Measurements from ENCODE around the gene TAOK1. TPM values are rescaled to one million over a fixed set of nuclear protein-coding genes. Genes with fewer than 3 reads are reported as not detected.
A peak's percentile ranks its signal among the peaks of the same experiment; 100 is the strongest.

Gene TAOK1
- total and polyA plus RNA-seq, 2 of the 13 experiments (the other 11 are each of a cell fraction or from before 2014, with no cell fraction given): 14.1 to 23.0 TPM

- no peak for TF ChIP-seq ZNF883 (CRISPR knock-in tag; IDR thresholded peaks at IDR 0.05; ENCODE audit: not compliant biosample characterization)
- TF ChIP-seq KLF13 (CRISPR knock-in tag; IDR thresholded peaks at IDR 0.05): no peak
- TF ChIP-seq NR1H2 (CRISPR knock-in tag; IDR thresholded peaks at IDR 0.05; ENCODE audit: borderline replicate concordance, low read depth): no peak
- no peak for TF ChIP-seq NFRKB (IDR thresholded peaks at IDR 0.05)
- no peak for TF ChIP-seq PLSCR1 (CRISPR knock-in tag; IDR thresholded peaks at IDR 0.05; ENCODE audit: borderline replicate concordance)
- TF ChIP-seq ASH2L (IDR thresholded peaks at IDR 0.05; ENCODE audit: insufficient read length, low read depth, low read length): no peak
- no peak for TF ChIP-seq SP140L (CRISPR knock-in tag; IDR thresholded peaks at IDR 0.05; ENCODE audit: borderline replicate concordance)
- no peak for TF ChIP-seq JUN (CRISPR knock-in tag; IDR thresholded peaks at IDR 0.05)
- no peak for TF ChIP-seq ZNF407 (CRISPR knock-in tag; IDR thresholded peaks at IDR 0.05; ENCODE audit: not compliant biosample characterization)
- TF ChIP-seq, protein P1, sequence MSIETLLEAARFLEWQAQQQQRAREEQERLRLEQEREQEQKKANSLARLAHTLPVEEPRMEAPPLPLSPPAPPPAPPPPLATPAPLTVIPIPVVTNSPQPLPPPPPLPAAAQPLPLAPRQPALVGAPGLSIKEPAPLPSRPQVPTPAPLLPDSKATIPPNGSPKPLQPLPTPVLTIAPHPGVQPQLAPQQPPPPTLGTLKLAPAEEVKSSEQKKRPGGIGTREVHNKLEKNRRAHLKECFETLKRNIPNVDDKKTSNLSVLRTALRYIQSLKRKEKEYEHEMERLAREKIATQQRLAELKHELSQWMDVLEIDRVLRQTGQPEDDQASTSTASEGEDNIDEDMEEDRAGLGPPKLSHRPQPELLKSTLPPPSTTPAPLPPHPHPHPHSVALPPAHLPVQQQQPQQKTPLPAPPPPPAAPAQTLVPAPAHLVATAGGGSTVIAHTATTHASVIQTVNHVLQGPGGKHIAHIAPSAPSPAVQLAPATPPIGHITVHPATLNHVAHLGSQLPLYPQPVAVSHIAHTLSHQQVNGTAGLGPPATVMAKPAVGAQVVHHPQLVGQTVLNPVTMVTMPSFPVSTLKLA (IDR thresholded peaks at IDR 0.05): no peak
- no peak for TF ChIP-seq ADNP (CRISPR knock-in tag; IDR thresholded peaks at IDR 0.05)
- peak; percentile 57 for TF ChIP-seq SPEN (CRISPR knock-in tag; IDR thresholded peaks at IDR 0.05; ENCODE audit: low read depth)
- no peak for TF ChIP-seq TCF12 (IDR thresholded peaks at IDR 0.05)
- TF ChIP-seq TCF12 (CRISPR knock-in tag; IDR thresholded peaks at IDR 0.05): 0 out of 2 replicates have a peak, but pooled peaks have one; percentile 4
- no peak for TF ChIP-seq JUND (CRISPR knock-in tag; IDR thresholded peaks at IDR 0.05)
- TF ChIP-seq ZFAT (CRISPR knock-in tag; conservative IDR thresholded peaks at IDR 0.05): no peak
- TF ChIP-seq SKI (IDR thresholded peaks at IDR 0.05; ENCODE audit: partially characterized antibody): peak; percentile 79
- no peak for TF ChIP-seq ZNF7 (CRISPR knock-in tag; IDR thresholded peaks at IDR 0.05)
- TF ChIP-seq ETV5 (CRISPR knock-in tag; IDR thresholded peaks at IDR 0.05; ENCODE audit: borderline replicate concordance): 0 out of 2 replicates have a peak, but pooled peaks have one; percentile 34
Measured at GRCh38 chr17:29591737-29592608, 201.8 kb downstream of the TAOK1 start (continued).

Measured in HepG2 (cell line).